Endodermal cell (in vitro differentiated cells): ENCODE data around the gene OLFML2A. TPM values are rescaled to one million over a fixed set of nuclear protein-coding genes. Genes with fewer than 3 reads are reported as not detected.

Experiments used
- DNase-seq: peaks from one replicate; pipeline ENCODE4 v3.0.0-alpha.2; 2017
- H3K27ac ChIP-seq: 2 replicates; pipeline ENCODE4 v1.5.1; 2013; ENCODE audit warnings: mild to moderate bottlenecking, low read depth, low read length, moderate library complexity
- H3K27me3 ChIP-seq: 2 replicates; pipeline ENCODE4 v1.6.1; 2013; ENCODE audit warnings: mild to moderate bottlenecking, low read length, moderate library complexity; ENCODE audit not compliant: insufficient read depth, control insufficient read depth, poor library complexity, severe bottlenecking
- H3K36me3 ChIP-seq: 2 replicates; pipeline ENCODE4 v1.7.0; 2013; ENCODE audit warnings: mild to moderate bottlenecking, low read length, moderate library complexity; ENCODE audit not compliant: control insufficient read depth, insufficient read depth
- H3K4me1 ChIP-seq: one replicate; pipeline ENCODE4 v1.7.0; 2013; ENCODE audit warnings: low read length; ENCODE audit not compliant: control insufficient read depth, insufficient read depth
- H3K4me3 ChIP-seq: 2 replicates; pipeline ENCODE4 v1.5.1; 2013; ENCODE audit warnings: mild to moderate bottlenecking, low read length, moderate library complexity
- H3K9ac ChIP-seq: 2 replicates; pipeline ENCODE4 v1.6.1; 2013; ENCODE audit warnings: mild to moderate bottlenecking, low read length, moderate library complexity; ENCODE audit not compliant: poor library complexity, severe bottlenecking; ENCODE audit errors: extremely low read depth
- H3K9me3 ChIP-seq: 2 replicates; pipeline ENCODE4 v1.6.1; 2013; ENCODE audit warnings: mild to moderate bottlenecking, low read length, moderate library complexity; ENCODE audit not compliant: control insufficient read depth
- H3K27ac Mint-ChIP-seq: 2 replicates; pipeline ENCODE4 v1.8.0; 2020; ENCODE audit warnings: mixed read lengths
- H3K27me3 Mint-ChIP-seq: 2 replicates; pipeline ENCODE4 v1.8.0; 2021; ENCODE audit warnings: mild to moderate bottlenecking, mixed read lengths; ENCODE audit not compliant: insufficient read depth
- H3K36me3 Mint-ChIP-seq: 2 replicates; pipeline ENCODE4 v1.8.0; 2020; ENCODE audit warnings: low read depth, mixed read lengths
- H3K4me1 Mint-ChIP-seq: 2 replicates; pipeline ENCODE4 v1.8.0; 2020; ENCODE audit warnings: mixed read lengths
- H3K4me3 Mint-ChIP-seq: 2 replicates; pipeline ENCODE4 v1.8.0; 2020; ENCODE audit warnings: mild to moderate bottlenecking, moderate library complexity, mixed read lengths
- H3K9me3 Mint-ChIP-seq: 2 replicates; pipeline ENCODE4 v1.8.0; 2020; ENCODE audit warnings: mild to moderate bottlenecking, mixed read lengths
- WGBS, 2 experiments: methylation state at CpG; one replicate each; pipeline versions ENCODE4 v1.1.5 to v1.1.7; 2013; ENCODE audit warnings: missing lambda C conversion rate in 2 of 2, mixed read lengths in 1 of 2; ENCODE audit not compliant: insufficient coverage in 1 of 2, insufficient read length in 1 of 2; 5-methylcytosine and 5-hydroxymethylcytosine counted together
- total RNA-seq, 2 donors: library from RNA; stranded (reverse); fragmentation: NEBNext Ultra II Directional in 1 of 2; extraction: Animal tissue kit (Norgen Biotek cat#: 25700) in 1 of 2; gene quantifications; 2 replicates in 1 of 2; 3 replicates in 1 of 2; pipeline ENCODE4 v1.2.1, GENCODE V29; 2021
- TF ChIP-seq, protein P1 (sequence below): fragments of 200-600 bp; sonication (generic); conservative IDR thresholded peaks from 2 replicates; pipeline ENCODE4 v1.5.0; 2021; ENCODE audit warnings: antibody characterized with exemption, mild to moderate bottlenecking

OLFML2A gene
- total RNA-seq, 2 donors from 2014 or later = 28.1 to 31.2 TPM

DNA sequence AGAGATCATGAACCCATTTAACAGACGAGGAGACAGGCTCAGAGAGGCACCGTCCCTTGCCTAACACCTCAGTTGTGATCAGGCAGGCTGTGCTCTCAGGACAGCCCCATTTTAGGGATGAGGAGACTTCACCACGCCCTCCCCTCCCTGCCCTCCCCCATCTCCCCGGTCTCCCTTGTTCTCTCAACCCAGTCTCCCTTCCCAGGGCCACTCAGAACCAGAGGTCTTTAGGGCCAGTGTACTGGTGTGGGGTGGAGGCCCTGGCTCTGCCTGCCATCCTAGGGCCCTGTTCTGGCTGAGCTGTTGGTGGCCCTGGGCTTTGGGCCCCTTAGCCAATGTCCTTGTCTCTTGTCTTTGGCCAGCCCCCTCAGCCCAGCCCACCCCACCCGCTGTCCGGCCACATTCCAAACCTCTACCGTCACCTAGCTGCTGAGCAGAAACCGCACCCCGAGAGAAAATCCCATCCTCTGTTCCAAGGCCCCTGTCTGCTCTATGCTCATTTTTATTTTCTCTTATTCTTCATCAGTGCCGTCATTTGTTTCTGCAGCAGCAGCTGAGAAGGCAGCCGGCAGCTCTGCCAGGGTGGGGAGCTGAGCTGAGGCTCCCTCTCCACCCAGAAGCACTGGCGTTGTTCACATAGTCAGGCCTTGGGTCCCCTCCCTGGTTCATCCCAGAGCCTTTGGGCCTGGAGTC is 33.9 kb downstream of the OLFML2A start:
- WGBS, 2 experiments = 30 to 36% methylated on average over 7 to 12 of the region's 12 CpGs
- H3K9me3 Mint-ChIP-seq = no peaks in the 10 kb centered on the region
- peak overlapping the region; percentile 27 for H3K4me3 ChIP-seq
- peak overlapping the region; percentile 85 for H3K27ac ChIP-seq
- no peaks in the 10 kb centered on the region for H3K36me3 ChIP-seq
- H3K27me3 Mint-ChIP-seq = no peaks in the 10 kb centered on the region
- TF ChIP-seq, protein P1, sequence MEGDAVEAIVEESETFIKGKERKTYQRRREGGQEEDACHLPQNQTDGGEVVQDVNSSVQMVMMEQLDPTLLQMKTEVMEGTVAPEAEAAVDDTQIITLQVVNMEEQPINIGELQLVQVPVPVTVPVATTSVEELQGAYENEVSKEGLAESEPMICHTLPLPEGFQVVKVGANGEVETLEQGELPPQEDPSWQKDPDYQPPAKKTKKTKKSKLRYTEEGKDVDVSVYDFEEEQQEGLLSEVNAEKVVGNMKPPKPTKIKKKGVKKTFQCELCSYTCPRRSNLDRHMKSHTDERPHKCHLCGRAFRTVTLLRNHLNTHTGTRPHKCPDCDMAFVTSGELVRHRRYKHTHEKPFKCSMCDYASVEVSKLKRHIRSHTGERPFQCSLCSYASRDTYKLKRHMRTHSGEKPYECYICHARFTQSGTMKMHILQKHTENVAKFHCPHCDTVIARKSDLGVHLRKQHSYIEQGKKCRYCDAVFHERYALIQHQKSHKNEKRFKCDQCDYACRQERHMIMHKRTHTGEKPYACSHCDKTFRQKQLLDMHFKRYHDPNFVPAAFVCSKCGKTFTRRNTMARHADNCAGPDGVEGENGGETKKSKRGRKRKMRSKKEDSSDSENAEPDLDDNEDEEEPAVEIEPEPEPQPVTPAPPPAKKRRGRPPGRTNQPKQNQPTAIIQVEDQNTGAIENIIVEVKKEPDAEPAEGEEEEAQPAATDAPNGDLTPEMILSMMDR = no peak
- H3K27ac Mint-ChIP-seq = peak overlapping the region; percentile 96
- peaks cover 12% of the 10 kb centered on the region for H3K36me3 Mint-ChIP-seq
- no peaks in the 10 kb centered on the region for H3K27me3 ChIP-seq
- no peaks in the 10 kb centered on the region for H3K9me3 ChIP-seq
- peak; percentile 96 for DNase-seq
- H3K4me1 ChIP-seq = peaks cover 7% of the 10 kb centered on the region
- peak overlapping the region; percentile 68 for H3K9ac ChIP-seq
- H3K4me3 Mint-ChIP-seq = peak overlapping the region; percentile 13
- peaks cover 21% of the 10 kb centered on the region for H3K4me1 Mint-ChIP-seq

DNA sequence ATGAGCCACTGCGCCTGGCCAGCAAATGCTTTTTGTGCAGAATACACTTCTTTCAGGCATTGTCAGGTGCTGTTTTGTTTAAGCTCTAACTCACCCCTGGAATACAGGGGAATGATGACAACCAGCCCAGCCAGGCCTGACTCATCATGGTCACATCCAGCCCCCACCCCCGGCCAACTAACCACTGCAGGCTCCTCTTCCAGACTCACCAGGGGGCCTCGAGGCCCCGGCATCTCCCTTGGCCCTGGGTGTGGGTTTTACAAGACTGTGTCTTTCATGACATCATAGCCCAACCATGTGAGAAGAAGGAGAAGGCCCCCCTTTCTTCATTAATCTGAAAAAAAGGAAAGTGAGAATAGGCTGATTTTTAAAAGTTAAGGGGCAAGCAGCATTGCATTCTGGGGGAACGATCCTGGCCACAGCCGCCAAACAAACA is 35.5 kb downstream of the OLFML2A start:
- TF ChIP-seq, protein P1 = no peak
- peak; percentile 78 for DNase-seq
- H3K27me3 ChIP-seq = no peaks in the 10 kb centered on the region
- no peak overlapping the region for H3K4me3 Mint-ChIP-seq
- H3K9me3 Mint-ChIP-seq = no peaks in the 10 kb centered on the region
- no peaks in the 10 kb centered on the region for H3K36me3 ChIP-seq
- WGBS, 2 experiments = 54 to 81% methylated on average over 2 to 6 of the region's 6 CpGs
- no peak overlapping the region for H3K9ac ChIP-seq
- no peaks in the 10 kb centered on the region for H3K9me3 ChIP-seq
- H3K36me3 Mint-ChIP-seq = peaks cover 12% of the 10 kb centered on the region
- H3K27me3 Mint-ChIP-seq = no peaks in the 10 kb centered on the region
- peaks cover 7% of the 10 kb centered on the region for H3K4me1 ChIP-seq
- peak overlapping the region; percentile 13 for H3K27ac ChIP-seq
- peaks cover 21% of the 10 kb centered on the region for H3K4me1 Mint-ChIP-seq
- peak overlapping the region; percentile 84 for H3K27ac Mint-ChIP-seq
- H3K4me3 ChIP-seq = no peak overlapping the region

DNA sequence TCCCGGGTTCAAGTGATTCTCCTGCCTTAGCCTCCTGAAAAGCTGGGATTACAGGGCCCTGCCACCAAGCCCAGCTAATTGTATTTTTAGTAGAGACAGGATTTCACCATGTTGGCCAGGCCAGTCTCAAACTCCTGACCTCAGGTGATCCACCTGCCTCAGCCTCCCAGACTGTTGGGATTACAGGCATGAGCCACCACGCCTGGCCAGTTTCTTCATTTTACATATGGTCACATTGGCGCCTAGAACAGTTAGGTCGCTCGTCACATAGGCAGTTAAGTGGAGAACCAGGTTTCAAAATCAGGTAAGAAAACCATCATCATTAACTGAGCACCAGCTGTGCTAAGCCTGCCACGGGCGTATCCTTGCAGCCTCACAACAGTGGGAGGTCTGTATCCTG is 36.1 kb downstream of the OLFML2A start:
- H3K36me3 Mint-ChIP-seq = peaks cover 12% of the 10 kb centered on the region
- H3K9me3 ChIP-seq = no peaks in the 10 kb centered on the region
- TF ChIP-seq, protein P1 = no peak
- no peak overlapping the region for H3K27ac ChIP-seq
- H3K27me3 Mint-ChIP-seq = no peaks in the 10 kb centered on the region
- no peaks in the 10 kb centered on the region for H3K27me3 ChIP-seq
- no peak for DNase-seq
- no peak overlapping the region for H3K9ac ChIP-seq
- 89 to 94% methylated on average over 7 of the region's 7 CpGs for WGBS, 2 experiments
- no peaks in the 10 kb centered on the region for H3K9me3 Mint-ChIP-seq
- H3K4me3 ChIP-seq = no peak overlapping the region
- H3K36me3 ChIP-seq = no peaks in the 10 kb centered on the region
- H3K4me1 ChIP-seq = peaks cover 7% of the 10 kb centered on the region
- peaks cover 21% of the 10 kb centered on the region for H3K4me1 Mint-ChIP-seq
- H3K27ac Mint-ChIP-seq = no peak overlapping the region
- H3K4me3 Mint-ChIP-seq = no peak overlapping the region
